Measurements from ENCODE around the gene PPIE. TPM values are rescaled to one million over a fixed set of nuclear protein-coding genes. Genes with fewer than 3 reads are reported as not detected.

Gene PPIE
- total RNA-seq, 5 donors from 2014 or later (not counting 1 experiment from before 2014, with no cell fraction given) = 50.8 to 72.6 (median 58.7) TPM

DNA sequence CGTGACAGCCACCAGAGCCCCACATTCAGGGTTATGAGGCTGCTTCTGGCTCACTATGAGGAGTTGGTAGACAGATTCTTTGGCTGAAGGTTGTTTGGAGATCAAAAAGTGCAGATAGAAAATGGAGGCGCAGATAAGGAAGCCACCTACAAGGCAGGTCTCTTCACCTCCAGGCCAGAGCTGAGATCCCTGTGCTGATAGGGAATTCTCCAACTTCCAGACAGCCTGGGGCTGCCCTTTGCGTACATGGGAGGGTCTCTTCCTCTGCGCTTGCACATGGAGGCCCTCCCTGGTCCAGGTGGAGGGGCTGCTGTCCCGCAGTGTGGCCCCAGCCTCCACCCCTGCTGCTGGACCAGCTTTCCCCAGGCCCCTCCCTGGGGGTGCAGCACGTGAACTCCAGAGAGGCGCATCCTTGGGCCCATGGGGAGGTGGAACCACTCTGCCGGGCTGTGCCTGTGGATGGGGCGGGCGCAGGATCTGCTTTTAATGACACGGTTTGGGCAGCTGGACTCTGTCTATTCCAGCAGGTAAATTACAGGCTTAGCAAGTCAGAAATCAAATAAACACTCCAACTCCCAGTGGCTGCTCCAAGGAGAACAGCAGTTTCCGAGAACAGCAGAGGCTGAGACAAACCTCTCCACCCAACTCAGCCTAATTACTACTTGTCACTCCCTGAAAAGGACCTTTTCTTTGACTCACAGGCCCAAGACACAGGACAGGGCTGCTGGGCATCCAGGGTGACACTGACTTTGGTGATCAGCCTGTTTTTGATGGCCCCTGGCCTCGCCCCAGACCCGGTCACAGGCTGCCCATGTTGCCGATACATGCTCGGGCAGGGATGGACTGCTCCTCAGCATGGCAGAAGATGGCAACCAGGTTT, 20.1 kb downstream of the PPIE start:
- no peak for DNase-seq
- Histone ChIP-seq H3K4me3 (ENCODE audit: control insufficient read depth in 1 of 2, extremely low read depth in 1 of 2, low read length in 1 of 2) (no peak overlapping the region), H3K27me3 (replicated peaks in 1 of 2; ENCODE audit: control insufficient read depth in 2 of 2, extremely low read depth in 1 of 2, insufficient read depth in 2 of 2, low read length in 1 of 2) (no peaks in the 10 kb centered on the region), H3K27ac (ENCODE audit: low read length) (no peak overlapping the region), H3K4me1 (ENCODE audit: control insufficient read depth in 1 of 2, extremely low read depth in 1 of 2, insufficient read depth in 2 of 2, low read length in 2 of 2) (no peaks in the 10 kb centered on the region), H3K9me3 (no peaks in the 10 kb centered on the region), H3K36me3 (ENCODE audit: control insufficient read depth in 2 of 2, extremely low read depth in 1 of 2, insufficient read depth in 1 of 2, low read length in 1 of 2) (peaks cover 17 to 57% of the 10 kb centered on the region in 2 donors)
- peaks cover 46% of the 10 kb centered on the region for H3K36me3 Mint-ChIP-seq
- CTCF ChIA-PET = no interaction called here
- H3K9me3 Mint-ChIP-seq = no peaks in the 10 kb centered on the region
- WGBS (ENCODE audit: insufficient coverage) = 100% methylated on average over 12 of the region's 16 CpGs
- H3K4me1 Mint-ChIP-seq = peaks cover 0 to 5% (median 0%) of the 10 kb centered on the region in 3 donors
- H3K27me3 Mint-ChIP-seq = no peaks in the 10 kb centered on the region
- POLR2A ChIA-PET = no interaction called here
- no peak overlapping the region for H3K27ac Mint-ChIP-seq
- no peak overlapping the region for H3K4me3 Mint-ChIP-seq
- ATAC-seq (replicated peaks in 1 of 4) = no peak

- POLR2A ChIA-PET = no interaction called here
- Histone ChIP-seq H3K27ac (ENCODE audit: low read length) (no peak overlapping the region), H3K27me3 (replicated peaks in 1 of 2; ENCODE audit: control insufficient read depth in 2 of 2, extremely low read depth in 1 of 2, insufficient read depth in 2 of 2, low read length in 1 of 2) (no peaks in the 10 kb centered on the region), H3K36me3 (ENCODE audit: control insufficient read depth in 2 of 2, extremely low read depth in 1 of 2, insufficient read depth in 1 of 2, low read length in 1 of 2) (peaks cover 15 to 51% of the 10 kb centered on the region in 2 donors), H3K9me3 (no peaks in the 10 kb centered on the region), H3K4me1 (ENCODE audit: control insufficient read depth in 1 of 2, extremely low read depth in 1 of 2, insufficient read depth in 2 of 2, low read length in 2 of 2) (no peaks in the 10 kb centered on the region), H3K4me3 (ENCODE audit: control insufficient read depth in 1 of 2, extremely low read depth in 1 of 2, low read length in 1 of 2) (no peak overlapping the region)
- peaks cover 0 to 5% (median 0%) of the 10 kb centered on the region in 3 donors for H3K4me1 Mint-ChIP-seq
- CTCF ChIA-PET = no interaction called here
- ATAC-seq (replicated peaks in 1 of 4) (no peak), DNase-seq (no peak)
- H3K9me3 Mint-ChIP-seq = no peaks in the 10 kb centered on the region
- H3K27ac Mint-ChIP-seq = no peak overlapping the region
- peaks cover 43% of the 10 kb centered on the region for H3K36me3 Mint-ChIP-seq
- H3K27me3 Mint-ChIP-seq = no peaks in the 10 kb centered on the region
- H3K4me3 Mint-ChIP-seq = no peak overlapping the region
Measured at GRCh38 chr1:39759436-39759726, 20.7 kb downstream of the PPIE start.

- no peak overlapping the region for H3K4me3 Mint-ChIP-seq
- H3K27ac ChIP-seq (ENCODE audit: low read length) = no peak overlapping the region
- no peak overlapping the region for H3K27ac Mint-ChIP-seq
- H3K36me3 Mint-ChIP-seq = peaks cover 43% of the 10 kb centered on the region
- H3K9me3 ChIP-seq = no peaks in the 10 kb centered on the region
- no peaks in the 10 kb centered on the region for H3K27me3 ChIP-seq (replicated peaks in 1 of 2; ENCODE audit: control insufficient read depth in 2 of 2, extremely low read depth in 1 of 2, insufficient read depth in 2 of 2, low read length in 1 of 2)
- DNase-seq (no peak), ATAC-seq (replicated peaks in 1 of 4) (no peak)
- H3K4me1 Mint-ChIP-seq = peaks cover 0 to 5% (median 0%) of the 10 kb centered on the region in 3 donors
- no peaks in the 10 kb centered on the region for H3K9me3 Mint-ChIP-seq
- no peak overlapping the region for H3K4me3 ChIP-seq (ENCODE audit: control insufficient read depth in 1 of 2, extremely low read depth in 1 of 2, low read length in 1 of 2)
- H3K4me1 ChIP-seq (ENCODE audit: control insufficient read depth in 1 of 2, extremely low read depth in 1 of 2, insufficient read depth in 2 of 2, low read length in 2 of 2) = no peaks in the 10 kb centered on the region
- ChIA-PET CTCF (no interaction called here), POLR2A (no interaction called here)
- WGBS (ENCODE audit: insufficient coverage) = 95% methylated on average over 15 of the region's 16 CpGs
- H3K36me3 ChIP-seq (ENCODE audit: control insufficient read depth in 2 of 2, extremely low read depth in 1 of 2, insufficient read depth in 1 of 2, low read length in 1 of 2) = peaks cover 10 to 42% of the 10 kb centered on the region in 2 donors
- no peaks in the 10 kb centered on the region for H3K27me3 Mint-ChIP-seq
Measured at GRCh38 chr1:39760074-39761008, 21.7 kb downstream of the PPIE start.

DNA sequence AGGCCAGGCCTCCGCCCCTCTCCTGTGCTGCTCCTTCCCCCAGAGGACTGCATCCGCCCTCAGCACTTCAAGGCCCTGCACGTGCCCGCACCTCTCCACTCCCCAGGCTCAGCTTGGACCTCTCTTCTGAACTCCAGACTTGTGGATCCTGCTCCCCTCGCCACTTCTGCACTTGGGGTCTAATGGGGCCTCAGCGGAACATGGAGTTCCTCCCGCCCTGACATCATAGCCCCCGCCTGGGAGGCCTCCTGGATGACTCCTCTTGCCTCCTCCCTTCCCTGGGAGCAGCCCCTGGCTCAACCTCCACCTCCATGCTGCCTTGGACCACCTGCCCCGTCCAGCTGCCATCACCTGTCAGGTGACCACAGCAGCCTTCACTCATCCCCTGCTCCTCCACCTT, 22.3 kb downstream of the PPIE start:
- Mint-ChIP-seq H3K4me1 (peaks cover 0 to 5% (median 0%) of the 10 kb centered on the region in 3 donors), H3K27me3 (no peaks in the 10 kb centered on the region), H3K4me3 (no peak overlapping the region), H3K36me3 (peaks cover 43% of the 10 kb centered on the region), H3K9me3 (no peaks in the 10 kb centered on the region), H3K27ac (no peak overlapping the region)
- H3K9me3 ChIP-seq = no peaks in the 10 kb centered on the region
- H3K36me3 ChIP-seq (ENCODE audit: control insufficient read depth in 2 of 2, extremely low read depth in 1 of 2, insufficient read depth in 1 of 2, low read length in 1 of 2) = peaks cover 10 to 35% of the 10 kb centered on the region in 2 donors
- ChIA-PET CTCF (no interaction called here), POLR2A (interaction anchor here in 1 of 2 donors (0.6 kb wide), 1 partner anchor 18 kb away, joined by 4 read pairs; no protein-coding TSS in a partner anchor)
- no peaks in the 10 kb centered on the region for H3K27me3 ChIP-seq (replicated peaks in 1 of 2; ENCODE audit: control insufficient read depth in 2 of 2, extremely low read depth in 1 of 2, insufficient read depth in 2 of 2, low read length in 1 of 2)
- H3K27ac ChIP-seq (ENCODE audit: low read length) = no peak overlapping the region
- 89% methylated on average over 9 of the region's 9 CpGs for WGBS (ENCODE audit: insufficient coverage)
- H3K4me1 ChIP-seq (ENCODE audit: control insufficient read depth in 1 of 2, extremely low read depth in 1 of 2, insufficient read depth in 2 of 2, low read length in 2 of 2) = no peaks in the 10 kb centered on the region
- ATAC-seq (replicated peaks in 1 of 4) (no peak), DNase-seq (no peak)
- H3K4me3 ChIP-seq (ENCODE audit: control insufficient read depth in 1 of 2, extremely low read depth in 1 of 2, low read length in 1 of 2) = no peak overlapping the region

DNA sequence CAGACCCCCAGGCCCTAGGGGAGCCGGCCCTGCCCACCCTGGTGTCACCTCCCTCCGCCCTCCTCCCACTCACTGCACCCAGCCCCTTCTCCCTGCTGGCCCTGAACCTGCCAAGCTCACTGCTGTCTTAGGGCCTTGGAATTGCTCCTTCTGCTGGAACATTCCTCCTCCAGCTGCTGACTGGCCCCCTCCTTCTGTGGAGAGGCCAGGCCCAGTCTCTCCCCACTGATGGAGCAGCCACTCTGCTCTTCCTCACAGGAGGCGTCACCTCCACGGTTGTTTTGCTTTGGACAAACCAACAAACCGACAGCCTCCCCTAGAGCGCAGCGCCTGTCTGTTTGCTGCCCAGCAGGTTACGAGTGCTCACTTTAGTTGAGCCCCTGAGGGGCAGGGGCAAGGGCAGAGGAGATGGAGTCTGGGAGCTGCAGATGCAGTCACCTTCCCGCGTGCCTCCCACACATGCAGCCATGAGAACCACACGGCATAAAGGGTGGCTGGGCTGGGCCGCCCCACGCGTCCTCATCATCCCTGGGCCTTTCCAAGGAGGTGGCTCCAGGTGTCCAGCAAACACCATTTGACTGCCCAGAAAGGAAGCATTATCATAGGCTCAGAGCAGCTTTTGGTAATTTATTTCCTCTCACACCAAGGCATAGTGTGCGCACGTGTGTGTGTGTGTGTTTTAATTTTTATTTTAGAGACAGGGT, 23.0 kb downstream of the PPIE start:
- Mint-ChIP-seq H3K27ac (no peak overlapping the region), H3K4me3 (no peak overlapping the region), H3K36me3 (peaks cover 38% of the 10 kb centered on the region), H3K27me3 (no peaks in the 10 kb centered on the region), H3K9me3 (no peaks in the 10 kb centered on the region), H3K4me1 (no peaks in the 10 kb centered on the region)
- Histone ChIP-seq H3K27me3 (replicated peaks in 1 of 2; ENCODE audit: control insufficient read depth in 2 of 2, extremely low read depth in 1 of 2, insufficient read depth in 2 of 2, low read length in 1 of 2) (no peaks in the 10 kb centered on the region), H3K9me3 (no peaks in the 10 kb centered on the region), H3K4me3 (ENCODE audit: control insufficient read depth in 1 of 2, extremely low read depth in 1 of 2, low read length in 1 of 2) (no peak overlapping the region), H3K27ac (ENCODE audit: low read length) (no peak overlapping the region), H3K4me1 (ENCODE audit: control insufficient read depth in 1 of 2, extremely low read depth in 1 of 2, insufficient read depth in 2 of 2, low read length in 2 of 2) (no peaks in the 10 kb centered on the region), H3K36me3 (ENCODE audit: control insufficient read depth in 2 of 2, extremely low read depth in 1 of 2, insufficient read depth in 1 of 2, low read length in 1 of 2) (peaks cover 9 to 31% of the 10 kb centered on the region in 2 donors)
- DNase-seq = no peak
- ChIA-PET POLR2A (interaction anchor here in 1 of 2 donors (0.6 kb wide), 1 partner anchor 18 kb away, joined by 4 read pairs; no protein-coding TSS in a partner anchor), CTCF (no interaction called here)
- WGBS (ENCODE audit: insufficient coverage) = 95% methylated on average over 13 of the region's 16 CpGs
- ATAC-seq (replicated peaks in 1 of 4) = no peak

Data from T-cell (primary cell).